ENCODE results near the gene E4F1.

Gene E4F1, protein sequence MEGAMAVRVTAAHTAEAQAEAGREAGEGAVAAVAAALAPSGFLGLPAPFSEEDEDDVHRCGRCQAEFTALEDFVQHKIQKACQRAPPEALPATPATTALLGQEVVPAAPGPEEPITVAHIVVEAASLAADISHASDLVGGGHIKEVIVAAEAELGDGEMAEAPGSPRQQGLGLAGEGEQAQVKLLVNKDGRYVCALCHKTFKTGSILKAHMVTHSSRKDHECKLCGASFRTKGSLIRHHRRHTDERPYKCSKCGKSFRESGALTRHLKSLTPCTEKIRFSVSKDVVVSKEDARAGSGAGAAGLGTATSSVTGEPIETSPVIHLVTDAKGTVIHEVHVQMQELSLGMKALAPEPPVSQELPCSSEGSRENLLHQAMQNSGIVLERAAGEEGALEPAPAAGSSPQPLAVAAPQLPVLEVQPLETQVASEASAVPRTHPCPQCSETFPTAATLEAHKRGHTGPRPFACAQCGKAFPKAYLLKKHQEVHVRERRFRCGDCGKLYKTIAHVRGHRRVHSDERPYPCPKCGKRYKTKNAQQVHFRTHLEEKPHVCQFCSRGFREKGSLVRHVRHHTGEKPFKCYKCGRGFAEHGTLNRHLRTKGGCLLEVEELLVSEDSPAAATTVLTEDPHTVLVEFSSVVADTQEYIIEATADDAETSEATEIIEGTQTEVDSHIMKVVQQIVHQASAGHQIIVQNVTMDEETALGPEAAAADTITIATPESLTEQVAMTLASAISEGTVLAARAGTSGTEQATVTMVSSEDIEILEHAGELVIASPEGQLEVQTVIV

DNA sequence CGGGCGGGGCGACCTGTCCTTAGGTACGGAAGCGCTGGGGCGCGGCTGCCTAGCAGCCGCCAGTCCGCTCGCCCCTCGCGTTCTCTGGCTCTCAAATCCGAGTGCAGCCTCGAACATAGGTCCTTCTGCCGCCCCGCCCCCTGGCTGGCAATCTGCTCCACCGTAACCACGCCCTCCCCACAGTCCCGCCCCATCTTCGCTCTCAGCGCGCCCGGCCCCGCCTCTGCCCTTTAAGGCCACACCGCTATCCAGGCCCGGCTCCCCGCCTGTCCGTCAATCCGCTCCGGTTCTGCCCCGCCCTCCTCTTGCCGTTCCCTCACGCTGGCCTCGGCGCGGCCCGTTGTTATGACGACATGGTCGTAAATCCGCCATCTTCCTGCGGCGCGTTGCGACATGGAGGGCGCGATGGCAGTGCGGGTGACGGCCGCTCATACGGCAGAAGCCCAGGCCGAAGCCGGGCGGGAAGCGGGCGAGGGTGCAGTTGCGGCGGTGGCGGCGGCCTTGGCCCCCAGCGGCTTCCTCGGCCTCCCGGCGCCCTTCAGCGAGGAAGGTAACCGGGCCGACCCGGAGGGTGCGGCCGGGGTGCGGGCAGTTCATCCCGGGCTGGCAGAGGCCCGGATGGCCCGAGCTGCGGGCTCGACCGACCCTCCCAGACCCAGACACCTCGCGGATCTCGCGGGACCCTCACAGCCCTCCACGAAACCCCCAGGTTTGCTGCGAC lies at the start of gene E4F1:
E4F1 (plus strand) TSS at position 371 of the 721 bp plus-strand sequence; CDS start at position 394, 23 bp downstream.
- DNase-seq = peak; percentile 98 to 100 (median 99)

DNA sequence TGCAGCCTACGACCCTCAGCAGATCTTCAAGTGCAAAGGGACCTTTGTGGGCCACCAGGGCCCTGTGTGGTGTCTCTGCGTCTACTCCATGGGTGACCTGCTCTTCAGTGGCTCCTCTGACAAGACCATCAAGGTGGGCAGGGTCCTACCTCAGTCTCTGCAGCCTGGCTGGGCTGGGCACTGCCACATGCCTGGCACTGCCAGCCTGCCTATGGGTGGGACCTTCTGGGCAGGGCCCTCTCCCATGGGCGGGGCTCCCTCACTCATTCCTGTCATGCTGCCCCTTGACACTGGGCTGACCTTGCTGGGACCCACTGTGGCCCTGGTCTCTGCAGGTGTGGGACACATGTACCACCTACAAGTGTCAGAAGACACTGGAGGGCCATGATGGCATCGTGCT lies 49.5 kb upstream of the E4F1 start:
- DNase-seq = no peak

DNA sequence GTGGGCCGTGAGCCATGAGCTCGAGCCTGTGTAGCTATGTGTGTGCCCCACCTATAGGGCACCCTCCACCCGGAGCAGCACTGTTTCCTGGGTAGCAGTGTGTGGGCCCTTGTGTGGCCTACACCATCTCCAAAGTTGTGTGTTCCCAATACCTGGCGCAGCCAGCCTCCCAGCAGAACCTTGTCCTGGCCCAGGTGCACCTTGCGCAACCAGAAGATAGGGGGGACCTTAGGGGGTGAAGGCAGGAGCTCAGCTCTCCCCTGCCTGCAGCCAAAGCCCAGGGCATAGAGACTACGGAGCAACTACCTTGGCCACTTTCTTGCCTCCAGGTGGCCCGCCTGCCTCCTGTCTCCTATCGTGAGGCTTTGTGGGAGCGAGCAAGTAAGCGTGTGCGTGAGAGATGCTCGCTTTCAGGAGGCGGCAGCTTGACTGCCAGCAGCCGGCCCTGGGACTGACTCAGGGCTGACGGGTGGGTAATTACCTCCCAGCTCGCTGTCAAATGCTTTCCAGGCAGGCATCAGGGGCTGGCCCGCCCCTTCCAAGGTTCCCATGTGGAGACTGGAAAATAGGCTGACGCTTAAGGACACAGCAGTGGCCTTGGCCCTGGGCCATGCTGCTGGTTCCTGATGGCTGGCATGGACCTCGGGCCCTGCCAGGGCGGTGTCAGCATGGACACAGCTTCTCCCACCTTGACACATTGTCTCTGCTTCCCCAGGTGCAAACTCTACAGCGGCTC lies 48.8 kb upstream of the E4F1 start:
- no peak for DNase-seq

DNA sequence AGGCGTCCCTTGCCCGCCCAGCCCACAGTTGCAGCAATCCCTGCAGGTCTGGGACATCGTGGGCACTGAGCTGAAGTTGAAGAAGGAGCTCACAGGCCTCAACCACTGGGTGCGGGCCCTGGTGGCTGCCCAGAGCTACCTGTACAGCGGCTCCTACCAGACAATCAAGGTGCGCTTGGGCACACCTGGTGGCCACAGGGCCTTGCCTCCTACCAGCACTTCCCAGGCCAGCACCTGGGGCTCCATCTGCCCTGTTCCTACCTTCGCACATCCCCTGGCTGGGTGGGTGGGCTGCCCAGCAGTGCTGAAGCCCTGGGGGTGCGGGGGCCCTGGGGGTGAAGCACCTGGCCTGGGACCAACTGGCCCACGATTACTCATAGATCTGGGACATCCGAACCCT lies 47.9 kb upstream of the E4F1 start:
- DNase-seq = no peak

DNA sequence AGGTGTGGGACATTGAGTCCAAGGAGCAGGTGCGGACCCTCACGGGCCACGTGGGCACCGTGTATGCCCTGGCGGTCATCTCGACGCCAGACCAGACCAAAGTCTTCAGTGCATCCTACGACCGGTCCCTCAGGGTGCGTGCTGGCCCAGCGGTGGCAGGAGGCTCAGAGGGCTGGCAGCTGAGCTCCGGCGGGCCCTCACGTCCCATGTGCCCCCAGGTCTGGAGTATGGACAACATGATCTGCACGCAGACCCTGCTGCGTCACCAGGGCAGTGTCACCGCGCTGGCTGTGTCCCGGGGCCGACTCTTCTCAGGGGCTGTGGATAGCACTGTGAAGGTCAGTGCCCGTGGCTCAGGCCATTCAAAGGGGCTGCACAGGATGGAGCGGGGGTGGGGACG lies 47.3 kb upstream of the E4F1 start:
- no peak for DNase-seq

DNA sequence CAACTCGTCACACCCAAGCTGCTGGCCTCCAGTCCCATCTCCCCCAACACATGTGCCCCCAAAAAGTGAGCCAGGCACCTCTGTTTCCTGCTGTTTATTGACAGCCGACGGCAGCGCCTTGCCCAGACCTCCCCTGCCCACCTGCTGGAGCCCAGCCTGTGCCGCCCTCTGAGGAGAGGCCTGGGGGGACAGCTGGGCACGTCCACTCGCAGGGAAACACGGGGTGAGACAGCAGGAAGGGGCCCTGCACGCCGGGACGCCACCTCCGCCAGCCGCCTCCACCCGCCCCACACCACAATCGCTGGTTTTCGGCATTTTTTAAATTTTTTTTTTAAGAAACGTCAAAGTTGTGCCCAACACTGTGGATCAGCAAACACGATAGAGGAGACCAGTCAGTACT lies 46.3 kb upstream of the E4F1 start:
- no peak for DNase-seq

DNA sequence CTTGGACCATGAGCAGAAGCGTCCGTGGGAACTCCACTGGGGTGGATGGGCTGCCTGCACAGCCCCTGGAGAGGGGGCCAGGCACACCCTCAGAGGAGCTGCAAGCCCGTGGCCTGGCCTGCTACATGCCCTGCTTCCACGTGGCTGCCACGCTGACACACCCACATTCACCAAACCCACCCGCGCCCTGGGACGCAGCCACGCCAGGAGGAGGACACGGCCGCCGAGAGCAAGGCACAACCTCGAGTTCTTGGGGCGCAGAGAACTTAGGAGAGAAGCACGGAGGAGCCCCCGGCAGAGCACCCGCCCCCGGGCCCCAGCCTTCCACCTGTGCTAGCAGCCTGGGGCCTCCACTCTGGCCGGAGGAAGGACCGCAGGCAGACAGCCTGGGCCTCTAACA lies 45.8 kb upstream of the E4F1 start:
- no peak for DNase-seq

DNA sequence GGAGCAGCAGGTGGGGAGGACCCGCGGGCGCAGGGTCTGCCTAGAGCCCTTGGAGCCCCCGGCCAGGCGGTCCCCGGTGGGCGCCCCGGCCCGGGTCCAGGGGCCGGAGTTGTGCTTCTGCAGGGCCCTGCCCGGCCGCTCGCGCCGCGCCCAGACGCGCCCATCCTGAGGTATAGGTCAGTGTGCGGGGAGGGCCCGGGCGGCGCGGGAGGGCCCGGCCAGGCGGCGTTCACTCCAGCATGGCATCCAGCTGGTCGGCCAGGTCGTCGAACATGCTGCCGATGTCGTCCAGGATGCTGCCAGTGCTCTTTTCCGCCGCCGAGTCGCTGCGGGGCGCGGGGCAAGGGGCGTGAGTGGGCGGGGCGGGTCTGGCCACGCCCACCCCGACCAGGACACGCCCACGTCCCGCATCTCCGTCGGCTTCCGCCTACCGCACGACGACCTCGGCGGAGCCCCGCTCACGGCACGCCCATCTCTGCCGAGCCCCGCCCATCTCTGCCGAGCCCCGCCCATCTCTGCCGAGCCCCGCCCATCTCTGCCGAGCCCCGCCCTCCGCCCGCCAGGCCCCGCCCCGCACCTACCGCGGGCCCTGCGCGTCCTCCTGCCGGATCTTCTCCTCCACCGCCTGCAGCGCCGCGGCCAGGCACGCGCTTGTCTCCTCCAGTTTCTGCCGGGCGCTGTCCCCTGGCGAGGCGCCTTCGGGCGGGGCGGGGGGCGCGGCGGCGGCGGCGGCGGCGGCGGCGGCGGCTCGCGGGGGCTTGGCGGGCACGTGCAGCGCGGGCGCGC lies 44.9 kb upstream of the E4F1 start:
- no peak for DNase-seq

DNA sequence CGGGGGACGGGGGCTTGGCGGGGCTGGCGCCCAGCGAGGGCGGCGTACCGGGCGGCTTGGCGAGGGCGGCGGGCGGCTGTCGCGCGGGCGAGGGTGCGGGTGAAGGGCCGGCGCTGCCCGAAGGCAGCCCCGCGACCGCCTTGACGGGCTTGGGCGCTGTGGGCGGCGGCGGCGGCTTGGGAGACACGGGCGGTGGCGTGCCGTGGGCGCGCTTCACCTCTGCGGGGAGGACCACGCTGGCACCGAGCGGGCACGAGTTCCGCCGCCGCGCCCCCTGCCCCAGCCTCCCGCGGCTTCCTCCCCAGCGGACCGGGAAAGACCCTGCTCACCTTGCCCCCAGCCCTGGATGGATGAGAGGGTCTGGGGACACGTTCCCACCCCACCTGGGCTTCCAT lies 44.3 kb upstream of the E4F1 start:
- no peak for DNase-seq

DNA sequence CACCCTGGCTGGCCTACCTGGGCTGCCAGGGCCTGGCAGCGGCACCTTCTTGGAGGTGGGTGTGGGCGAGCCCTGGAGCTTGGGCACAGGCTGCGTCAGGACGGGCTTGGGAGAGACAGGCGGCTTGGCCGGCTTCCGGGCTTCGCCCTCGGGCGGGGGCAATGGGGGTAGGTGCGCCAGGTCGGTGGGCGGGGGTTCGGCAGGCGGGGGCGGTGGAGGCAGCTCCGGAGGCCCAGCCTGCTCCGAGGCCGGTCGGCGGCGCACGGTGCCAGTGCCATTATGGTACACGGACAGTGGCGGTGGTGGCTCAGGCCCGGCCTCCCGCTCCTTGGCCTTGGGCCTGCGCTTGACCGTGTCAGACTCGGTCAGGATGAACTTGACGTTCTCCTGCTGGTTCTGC lies 43.8 kb upstream of the E4F1 start:
- DNase-seq = no peak

DNA sequence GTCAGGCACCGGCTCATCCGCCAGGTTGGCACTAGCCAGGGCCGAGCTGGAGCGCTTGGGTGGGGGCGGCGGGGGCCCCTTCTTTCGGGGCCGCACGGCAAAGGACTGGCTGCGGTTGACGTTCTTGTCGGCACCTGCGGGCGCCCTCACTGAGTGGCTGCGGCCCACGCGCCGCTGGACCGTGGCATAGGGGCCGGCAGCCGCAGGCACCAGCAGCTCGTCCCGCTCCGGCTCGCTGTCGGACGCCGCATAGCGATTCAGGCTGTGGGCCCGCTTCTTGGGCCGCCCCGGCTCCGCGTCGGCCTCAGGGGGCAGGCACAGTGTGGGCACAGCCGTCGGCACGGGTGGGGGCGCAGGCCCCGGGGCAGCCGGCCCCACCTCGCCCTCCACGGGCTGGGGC lies 42.9 kb upstream of the E4F1 start:
- no peak for DNase-seq

DNA sequence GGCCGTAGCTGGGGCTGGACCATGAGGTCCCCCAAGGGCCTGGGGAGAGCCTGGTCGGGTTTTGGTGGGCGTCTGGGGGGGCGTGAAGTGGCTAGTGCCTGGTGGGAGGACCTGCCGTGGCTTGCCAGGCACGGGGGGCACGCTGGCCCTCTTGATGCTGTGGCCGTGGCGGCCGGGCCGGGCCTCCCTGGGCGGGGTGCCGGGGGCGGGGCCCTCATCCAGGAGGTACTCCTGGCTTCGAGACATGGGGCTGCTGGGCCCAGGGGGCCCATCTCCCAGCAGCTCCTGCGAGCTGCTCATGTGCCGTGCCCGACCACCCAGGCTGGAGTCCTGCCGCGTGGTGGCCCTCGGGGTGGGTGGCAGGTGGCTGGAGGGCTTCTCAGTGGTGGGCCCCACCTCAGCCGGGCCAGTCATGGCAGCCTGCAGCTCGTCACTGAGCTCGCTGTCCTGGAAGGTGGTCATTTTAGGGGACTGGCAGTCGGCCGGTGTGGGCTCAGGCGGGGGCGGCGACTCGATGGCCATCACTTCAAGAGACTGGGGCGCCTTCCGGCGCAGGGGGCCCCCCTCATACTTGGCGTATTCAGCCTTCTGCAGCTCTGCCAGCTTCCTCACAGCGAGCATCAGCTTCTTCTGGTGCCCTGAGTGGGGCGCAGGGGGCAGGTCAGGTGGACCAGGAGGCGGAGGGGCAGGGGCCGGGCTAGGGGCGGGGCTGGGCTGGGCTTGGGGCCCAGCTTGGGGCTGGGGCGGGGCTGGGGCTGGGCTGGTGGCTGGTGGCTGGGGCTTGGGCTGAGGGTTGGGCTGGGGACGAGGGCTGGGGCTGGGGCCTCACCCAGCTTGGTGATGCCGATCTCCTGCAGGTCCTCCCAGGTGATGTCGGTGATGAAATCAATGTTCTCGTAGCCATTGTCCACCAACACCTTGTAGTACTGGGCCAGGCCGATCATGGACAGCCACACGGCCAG lies 42.1 kb upstream of the E4F1 start:
- no peak for DNase-seq

DNA sequence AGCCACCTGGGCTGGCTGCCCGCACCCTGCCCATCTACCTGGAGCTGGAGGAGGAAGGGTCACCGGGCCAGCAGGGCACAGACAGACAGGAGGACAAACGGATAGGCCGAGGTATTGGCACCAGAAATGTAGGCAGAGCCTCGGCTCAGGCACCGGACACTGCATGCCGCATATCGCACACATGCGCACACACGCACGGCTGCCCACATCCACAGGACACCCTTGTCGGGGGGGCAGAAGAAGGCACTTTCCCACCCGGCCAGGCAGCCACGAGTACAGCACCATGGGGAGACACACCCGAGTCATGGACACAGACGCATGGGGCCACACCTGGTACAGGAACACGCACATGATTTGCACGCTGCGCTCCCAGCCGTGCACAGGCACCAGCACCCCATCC lies 41.4 kb upstream of the E4F1 start:
- DNase-seq = no peak

DNA sequence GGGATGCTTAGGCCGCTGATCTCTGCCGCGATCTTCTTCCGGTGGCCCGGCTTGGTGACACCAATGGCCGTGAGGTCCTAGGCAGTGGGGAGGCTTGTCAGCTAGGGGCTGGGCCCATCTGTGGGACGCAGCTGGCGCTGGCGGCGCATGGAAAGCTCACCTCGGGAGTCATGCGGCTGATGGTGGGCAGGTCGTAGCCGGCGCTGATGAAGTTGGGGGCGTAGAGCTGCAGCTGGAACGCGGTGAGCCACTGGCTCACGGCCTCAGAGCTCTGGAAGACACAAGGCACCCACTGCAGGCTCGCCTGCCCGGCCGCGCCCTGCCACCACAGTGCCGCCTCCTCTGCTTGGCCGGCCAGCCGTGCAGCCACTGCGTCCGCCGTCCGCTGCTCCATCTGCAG lies 39.7 kb upstream of the E4F1 start:
- no peak for DNase-seq

DNA sequence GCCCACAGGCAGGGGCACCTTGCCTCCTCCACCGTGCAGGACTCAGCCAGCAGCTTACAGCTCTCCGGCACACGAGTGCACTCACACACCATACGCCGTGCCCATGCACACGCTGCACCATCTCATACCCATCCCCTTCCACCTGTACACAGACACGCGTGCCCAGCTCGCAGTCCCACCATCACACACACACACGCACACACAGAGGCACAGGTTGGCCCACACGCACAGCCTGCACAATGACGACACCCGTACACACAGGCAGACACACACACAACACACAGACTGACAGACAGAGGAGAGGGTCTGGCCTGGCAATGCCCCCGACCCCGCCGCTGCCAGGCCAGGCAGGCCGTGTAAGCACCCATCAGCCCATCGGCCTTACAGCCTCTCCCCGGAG lies 39.0 kb upstream of the E4F1 start:
- DNase-seq = no peak

DNA sequence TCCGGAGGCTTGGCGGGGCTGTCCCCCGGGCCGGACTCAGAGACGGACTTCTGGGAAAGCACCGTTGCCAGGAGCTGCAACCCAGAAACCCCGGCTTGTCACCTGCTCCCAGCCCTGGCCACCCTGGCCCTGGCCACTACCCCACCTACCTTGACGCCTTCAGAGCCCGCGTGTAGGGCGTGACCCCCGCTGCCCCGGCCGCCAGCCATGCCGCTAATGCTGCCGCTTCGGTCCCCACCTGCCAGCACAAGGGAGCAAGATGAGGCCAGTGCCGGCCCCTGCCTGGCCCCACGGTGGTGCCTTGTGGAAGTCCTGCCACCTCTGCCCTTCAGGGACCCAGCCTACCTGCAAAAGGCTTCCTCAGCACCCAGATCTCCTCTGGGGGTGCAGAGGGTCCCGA lies 38.4 kb upstream of the E4F1 start:
- DNase-seq = no peak

DNA sequence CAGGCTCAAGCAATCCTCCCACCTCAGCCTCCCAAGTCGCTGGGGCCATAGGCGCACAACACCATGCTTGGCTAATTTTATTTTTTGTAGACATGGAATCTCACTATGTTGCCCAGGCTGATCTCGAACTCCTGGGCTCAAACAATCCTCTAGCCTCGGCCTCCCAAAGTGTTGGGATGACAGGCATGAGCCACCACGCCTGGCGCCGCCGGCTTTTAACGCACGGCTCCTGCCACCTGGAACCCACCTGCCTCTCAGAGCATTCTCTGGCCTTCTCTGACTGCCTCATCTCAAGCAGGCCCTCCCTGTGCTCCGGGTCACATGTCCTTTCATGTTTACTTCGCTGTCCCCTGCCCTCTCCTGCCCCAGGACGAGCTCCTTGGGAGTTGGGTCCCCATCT lies 37.3 kb upstream of the E4F1 start:
- no peak for DNase-seq

DNA sequence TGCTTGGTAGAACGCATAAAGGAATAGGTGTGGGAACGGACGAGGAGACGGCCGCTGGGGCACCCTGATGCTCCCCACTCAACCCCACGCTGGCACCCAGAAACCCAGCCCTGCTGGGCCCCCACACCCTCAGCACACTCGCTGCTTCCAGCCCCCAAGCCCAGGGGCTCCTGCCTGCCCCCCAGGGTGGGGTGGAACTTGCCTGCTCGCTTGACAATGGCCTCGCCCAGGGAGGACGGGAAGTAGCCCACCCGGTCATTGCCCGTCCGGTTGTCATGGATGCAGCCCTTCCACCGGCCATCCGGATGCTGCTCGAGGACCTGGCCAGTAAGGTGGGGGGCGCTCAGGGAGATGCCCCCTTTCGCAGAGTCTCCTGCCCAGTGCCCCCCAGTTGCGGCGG lies 36.9 kb upstream of the E4F1 start:
- no peak for DNase-seq

DNA sequence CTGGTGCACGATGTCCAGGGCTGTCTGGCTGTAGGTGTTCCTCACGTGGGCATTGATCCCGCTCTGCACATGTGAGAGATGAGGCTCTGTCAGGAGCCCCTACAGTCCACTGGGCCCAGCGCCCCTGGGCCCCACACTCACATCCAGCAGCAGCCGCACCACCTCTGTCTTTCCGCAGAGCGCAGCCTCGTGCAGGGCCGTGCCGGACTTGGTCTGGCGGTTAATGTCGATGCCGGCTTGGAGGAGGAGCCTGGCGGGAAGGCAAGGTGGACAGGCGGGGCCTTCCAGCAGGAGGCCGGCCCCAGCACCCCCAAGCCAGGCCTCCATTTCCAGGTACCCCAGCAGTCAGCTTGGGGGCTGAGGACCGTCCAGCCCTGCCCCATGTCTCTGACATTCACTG lies 36.2 kb upstream of the E4F1 start:
- DNase-seq = no peak

DNA sequence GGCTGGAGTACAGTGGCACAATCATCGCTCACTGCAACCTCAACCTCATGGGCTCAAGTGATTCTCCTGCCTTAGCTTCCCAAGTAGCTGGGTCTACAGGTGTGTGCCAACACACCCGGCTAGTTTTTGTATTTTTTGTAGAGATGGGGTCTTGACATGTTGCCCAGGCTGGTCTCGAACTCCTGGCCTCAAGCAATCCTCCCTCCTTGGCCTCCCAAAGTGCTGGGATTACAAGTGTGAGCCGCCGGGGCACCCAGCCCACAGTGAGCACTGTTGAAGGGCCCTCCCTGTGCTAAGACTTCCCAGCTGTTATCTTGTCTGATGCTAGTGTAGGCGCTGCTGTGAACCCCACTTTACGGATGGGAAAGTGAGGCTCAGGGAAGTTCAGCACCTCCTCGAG lies 35.0 kb upstream of the E4F1 start:
- no peak for DNase-seq
